HCT116 (cell line): Measurements from ENCODE around the gene RHBDD2.

ENCODE experiments used
- CTCF ChIP-seq, 3 experiments: fragments of 200-600 bp in 1 of 3; sonication (generic) in 1 of 3; IDR thresholded peaks in 2 of 3; conservative IDR thresholded peaks in 1 of 3; 2 replicates each; pipeline ENCODE4 v1.5.1; 2012 to 2017; ENCODE audit warnings: low read depth in 2 of 3, low read length in 2 of 3, antibody characterized with exemption in 1 of 3, borderline replicate concordance in 1 of 3, control low read depth in 1 of 3, mild to moderate bottlenecking in 1 of 3, mixed read lengths in 1 of 3, mixed run types in 1 of 3, moderate library complexity in 1 of 3; ENCODE audit not compliant: insufficient read depth in 1 of 3
- EGR1 ChIP-seq: IDR thresholded peaks from 2 replicates; pipeline ENCODE4 v1.6.1; 2012; ENCODE audit warnings: low read depth
- EZH2 ChIP-seq: fragments of 200-600 bp; sonication (generic); IDR thresholded peaks from 2 replicates; pipeline ENCODE4 v1.6.1; 2017; ENCODE audit warnings: antibody characterized with exemption, mixed run types
- POLR2AphosphoS5 ChIP-seq: IDR thresholded peaks from 2 replicates; pipeline ENCODE4 v1.6.1; 2011; ENCODE audit warnings: mild to moderate bottlenecking, low read depth, low read length, moderate library complexity
- RAD21 ChIP-seq: IDR thresholded peaks from 2 replicates; pipeline ENCODE4 v1.6.1; 2012; ENCODE audit warnings: low read depth, mild to moderate bottlenecking
- SP1 ChIP-seq: IDR thresholded peaks from 2 replicates; pipeline ENCODE4 v1.6.1; 2012; ENCODE audit warnings: low read depth
- TF ChIP-seq, protein P1 (sequence below): IDR thresholded peaks from 2 replicates; pipeline ENCODE4 v1.6.1; 2012; ENCODE audit warnings: low read depth

DNA sequence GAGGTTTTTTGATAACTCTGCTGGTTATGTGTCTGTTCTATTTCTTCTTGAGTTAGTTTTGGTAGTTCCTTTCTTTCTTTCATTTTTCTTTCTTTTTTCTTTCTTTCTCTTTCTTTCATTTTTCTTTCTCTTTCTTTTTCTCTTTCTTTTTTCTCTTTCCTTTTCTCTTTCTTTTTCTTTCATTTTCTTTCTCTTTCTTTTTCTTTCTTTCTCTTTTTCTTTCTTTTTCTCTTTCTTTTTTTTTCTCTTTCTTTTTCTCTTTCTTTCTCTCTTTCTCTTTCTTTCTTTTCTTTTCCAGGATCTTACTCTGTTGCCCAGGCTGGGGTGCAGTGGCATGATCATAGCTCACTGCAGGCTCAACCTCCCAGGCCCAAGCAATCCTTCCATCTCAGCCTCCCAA is 20.4 kb upstream of the RHBDD2 start:
- TF ChIP-seq RAD21 (no peak), POLR2AphosphoS5 (no peak), CTCF (IDR thresholded peaks at IDR 0.05 in 2 of 3, conservative IDR thresholded peaks at IDR 0.05 in 1 of 3; ENCODE audit: borderline replicate concordance in 1 of 3, insufficient read depth in 1 of 3, low read depth in 2 of 3, low read length in 2 of 3) (no peak), EGR1 (no peak), SP1 (no peak), EZH2 (no peak)
- TF ChIP-seq, protein P1, sequence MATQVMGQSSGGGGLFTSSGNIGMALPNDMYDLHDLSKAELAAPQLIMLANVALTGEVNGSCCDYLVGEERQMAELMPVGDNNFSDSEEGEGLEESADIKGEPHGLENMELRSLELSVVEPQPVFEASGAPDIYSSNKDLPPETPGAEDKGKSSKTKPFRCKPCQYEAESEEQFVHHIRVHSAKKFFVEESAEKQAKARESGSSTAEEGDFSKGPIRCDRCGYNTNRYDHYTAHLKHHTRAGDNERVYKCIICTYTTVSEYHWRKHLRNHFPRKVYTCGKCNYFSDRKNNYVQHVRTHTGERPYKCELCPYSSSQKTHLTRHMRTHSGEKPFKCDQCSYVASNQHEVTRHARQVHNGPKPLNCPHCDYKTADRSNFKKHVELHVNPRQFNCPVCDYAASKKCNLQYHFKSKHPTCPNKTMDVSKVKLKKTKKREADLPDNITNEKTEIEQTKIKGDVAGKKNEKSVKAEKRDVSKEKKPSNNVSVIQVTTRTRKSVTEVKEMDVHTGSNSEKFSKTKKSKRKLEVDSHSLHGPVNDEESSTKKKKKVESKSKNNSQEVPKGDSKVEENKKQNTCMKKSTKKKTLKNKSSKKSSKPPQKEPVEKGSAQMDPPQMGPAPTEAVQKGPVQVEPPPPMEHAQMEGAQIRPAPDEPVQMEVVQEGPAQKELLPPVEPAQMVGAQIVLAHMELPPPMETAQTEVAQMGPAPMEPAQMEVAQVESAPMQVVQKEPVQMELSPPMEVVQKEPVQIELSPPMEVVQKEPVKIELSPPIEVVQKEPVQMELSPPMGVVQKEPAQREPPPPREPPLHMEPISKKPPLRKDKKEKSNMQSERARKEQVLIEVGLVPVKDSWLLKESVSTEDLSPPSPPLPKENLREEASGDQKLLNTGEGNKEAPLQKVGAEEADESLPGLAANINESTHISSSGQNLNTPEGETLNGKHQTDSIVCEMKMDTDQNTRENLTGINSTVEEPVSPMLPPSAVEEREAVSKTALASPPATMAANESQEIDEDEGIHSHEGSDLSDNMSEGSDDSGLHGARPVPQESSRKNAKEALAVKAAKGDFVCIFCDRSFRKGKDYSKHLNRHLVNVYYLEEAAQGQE, result no peak
